Bronchial epithelial cell (primary cell): ENCODE results near the gene DUSP22. TPM values are rescaled to one million over a fixed set of nuclear protein-coding genes. Genes with fewer than 3 reads are reported as not detected.
A peak's percentile ranks its signal among the peaks of the same experiment; 100 is the strongest.

Experiments used
- DNase-seq: peaks from one replicate; pipeline ENCODE4 v3.0.0-alpha.2; 2010; ENCODE audit warnings: low read depth
- FAIRE-seq: peaks from 2 replicates; lab custom pipeline; 2011; peaks lifted over from hg19 to GRCh38; lab: Jason Lieb, UNC
- H3K27me3 ChIP-seq: 2 replicates; pipeline ENCODE4 v1.5.1; 2011; ENCODE audit warnings: low read length; ENCODE audit not compliant: control insufficient read depth, insufficient read depth
- H3K36me3 ChIP-seq: 2 replicates; pipeline ENCODE4 v1.5.1; 2011; ENCODE audit warnings: low read length; ENCODE audit not compliant: control insufficient read depth, insufficient read depth
- H3K4me3 ChIP-seq: 2 replicates; pipeline ENCODE4 v1.5.1; 2011; ENCODE audit warnings: mild to moderate bottlenecking, low read depth, low read length, control low read depth
- total RNA-seq: library from RNA; depleted of rRNA; stranded (reverse); fragments of >200 nt; gene quantifications from 2 replicates; pipeline ENCODE4 v1.2.1, GENCODE V29; 2014
- TF ChIP-seq, protein P1 (sequence below): IDR thresholded peaks from 2 replicates; pipeline ENCODE4 v1.5.1; 2011; ENCODE audit warnings: mild to moderate bottlenecking, moderate library complexity, low read length, control low read depth, inconsistent platforms; ENCODE audit not compliant: insufficient read depth, severe bottlenecking

Gene DUSP22
- total RNA-seq, 1 donor from 2014 or later: 33.7 TPM

DNA sequence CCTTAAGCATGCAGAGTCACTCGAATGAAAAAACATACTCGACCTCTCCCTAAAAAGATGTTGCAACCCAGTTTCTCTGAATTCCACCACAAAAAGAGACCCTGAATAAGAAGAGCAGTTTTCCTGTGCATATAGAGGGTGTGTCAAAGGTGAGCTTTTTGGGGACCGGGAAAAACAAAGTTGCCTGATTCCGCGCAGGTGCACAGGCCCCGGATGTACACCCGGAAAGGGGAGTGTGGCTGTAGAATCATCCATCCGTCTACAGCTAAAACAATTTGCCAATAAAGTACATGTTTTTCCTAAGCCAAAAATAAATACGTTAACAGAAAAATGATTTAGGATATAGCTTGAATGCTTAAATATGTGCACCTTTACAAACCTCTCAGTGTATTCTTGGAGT is 58.1 kb downstream of the DUSP22 start:
- DNase-seq: no peak
- FAIRE-seq: no peak
- Histone ChIP-seq H3K27me3 (no peaks in the 10 kb centered on the region), H3K4me3 (no peak overlapping the region), H3K36me3 (peaks cover 5% of the 10 kb centered on the region)
- TF ChIP-seq, protein P1, sequence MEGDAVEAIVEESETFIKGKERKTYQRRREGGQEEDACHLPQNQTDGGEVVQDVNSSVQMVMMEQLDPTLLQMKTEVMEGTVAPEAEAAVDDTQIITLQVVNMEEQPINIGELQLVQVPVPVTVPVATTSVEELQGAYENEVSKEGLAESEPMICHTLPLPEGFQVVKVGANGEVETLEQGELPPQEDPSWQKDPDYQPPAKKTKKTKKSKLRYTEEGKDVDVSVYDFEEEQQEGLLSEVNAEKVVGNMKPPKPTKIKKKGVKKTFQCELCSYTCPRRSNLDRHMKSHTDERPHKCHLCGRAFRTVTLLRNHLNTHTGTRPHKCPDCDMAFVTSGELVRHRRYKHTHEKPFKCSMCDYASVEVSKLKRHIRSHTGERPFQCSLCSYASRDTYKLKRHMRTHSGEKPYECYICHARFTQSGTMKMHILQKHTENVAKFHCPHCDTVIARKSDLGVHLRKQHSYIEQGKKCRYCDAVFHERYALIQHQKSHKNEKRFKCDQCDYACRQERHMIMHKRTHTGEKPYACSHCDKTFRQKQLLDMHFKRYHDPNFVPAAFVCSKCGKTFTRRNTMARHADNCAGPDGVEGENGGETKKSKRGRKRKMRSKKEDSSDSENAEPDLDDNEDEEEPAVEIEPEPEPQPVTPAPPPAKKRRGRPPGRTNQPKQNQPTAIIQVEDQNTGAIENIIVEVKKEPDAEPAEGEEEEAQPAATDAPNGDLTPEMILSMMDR: no peak

DNA sequence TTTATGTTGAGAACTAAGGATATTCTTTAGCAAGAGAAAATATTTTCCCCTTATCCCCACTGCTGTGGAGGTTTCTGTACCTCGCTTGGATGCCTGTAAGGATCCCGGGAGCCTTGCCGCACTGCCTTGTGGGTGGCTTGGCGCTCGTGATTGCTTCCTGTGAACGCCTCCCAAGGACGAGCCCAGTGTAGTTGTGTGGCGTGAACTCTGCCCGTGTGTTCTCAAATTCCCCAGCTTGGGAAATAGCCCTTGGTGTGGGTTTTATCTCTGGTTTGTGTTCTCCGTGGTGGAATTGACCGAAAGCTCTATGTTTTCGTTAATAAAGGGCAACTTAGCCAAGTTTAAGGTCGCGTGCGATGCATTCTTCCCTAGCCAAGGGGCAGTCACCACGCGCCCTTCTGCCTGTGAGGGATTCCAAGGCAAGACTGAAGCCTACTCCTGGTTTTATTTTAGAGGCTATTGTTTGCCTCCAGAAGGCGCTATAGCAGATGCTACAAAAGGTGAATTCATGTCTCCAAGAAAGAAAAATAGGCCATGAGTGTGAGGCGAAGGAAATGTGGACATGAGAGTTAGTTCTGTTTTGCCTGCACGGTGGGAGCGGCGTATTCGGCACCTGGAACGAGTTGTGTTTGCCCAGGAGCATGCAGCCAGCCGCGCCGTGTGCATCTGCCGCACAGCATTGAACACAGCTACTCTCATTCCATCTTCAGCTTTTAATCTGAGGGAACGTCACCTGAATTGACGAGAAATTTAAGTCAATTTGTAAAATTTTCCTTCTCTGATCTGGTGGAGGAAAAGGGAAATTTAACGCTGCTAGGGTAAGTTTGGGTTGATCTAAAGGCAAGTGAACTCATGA is 59.0 kb downstream of the DUSP22 start:
- FAIRE-seq: peak; percentile 47

DNA sequence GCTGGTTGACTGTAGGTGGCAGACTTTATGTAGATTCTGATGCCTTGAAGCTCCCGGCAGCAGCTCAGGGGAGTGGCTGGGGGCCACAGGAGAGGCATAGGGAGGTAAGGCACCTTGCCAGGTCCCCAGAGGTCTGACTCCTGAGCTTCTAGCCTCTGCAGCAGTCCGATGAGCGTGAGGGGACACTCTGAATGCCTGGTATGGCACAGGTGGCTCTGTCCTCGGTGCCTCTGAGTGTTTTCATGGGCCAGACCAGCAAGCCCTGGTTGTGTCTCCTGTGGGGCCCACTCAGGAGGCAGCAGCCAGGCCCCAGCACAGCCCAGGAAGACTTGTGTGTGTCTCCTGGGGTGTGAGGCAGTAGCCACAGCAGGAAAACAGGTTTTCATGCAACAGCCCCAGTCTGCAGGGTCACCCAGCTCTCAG is 59.6 kb downstream of the DUSP22 start:
- H3K27me3 ChIP-seq: no peaks in the 10 kb centered on the region
- TF ChIP-seq, protein P1: no peak
- FAIRE-seq: no peak
- no peak overlapping the region for H3K4me3 ChIP-seq
- H3K36me3 ChIP-seq: peaks cover 5% of the 10 kb centered on the region
- no peak for DNase-seq

More for the DNA sequence above, 59.0 kb downstream of the DUSP22 start:
- TF ChIP-seq, protein P1: no peak
- peaks cover 5% of the 10 kb centered on the region for H3K36me3 ChIP-seq
- no peak overlapping the region for H3K4me3 ChIP-seq
- H3K27me3 ChIP-seq: no peaks in the 10 kb centered on the region
- no peak for DNase-seq

DNA sequence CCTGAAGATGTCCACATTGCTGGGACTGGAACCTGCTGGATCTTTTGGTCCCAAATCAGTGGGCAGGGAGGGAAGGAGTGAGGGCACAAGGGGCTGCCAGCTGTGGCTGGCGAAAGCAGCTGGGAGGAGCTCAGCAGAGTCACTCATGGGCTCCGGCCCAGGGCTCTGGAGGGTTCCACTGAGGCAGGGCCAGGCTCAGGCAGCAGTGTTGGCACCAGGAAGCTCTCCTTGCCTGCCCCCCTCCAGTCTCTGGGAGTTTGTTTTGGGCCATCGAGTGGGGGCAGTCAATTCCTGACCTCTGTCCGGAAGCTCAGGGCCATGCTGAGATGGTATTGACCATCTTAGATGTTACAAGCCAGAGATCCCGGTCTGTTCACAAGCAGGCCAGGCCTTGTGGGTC is 60.2 kb downstream of the DUSP22 start:
- FAIRE-seq: no peak
- H3K4me3 ChIP-seq: no peak overlapping the region
- no peak for DNase-seq

DNA sequence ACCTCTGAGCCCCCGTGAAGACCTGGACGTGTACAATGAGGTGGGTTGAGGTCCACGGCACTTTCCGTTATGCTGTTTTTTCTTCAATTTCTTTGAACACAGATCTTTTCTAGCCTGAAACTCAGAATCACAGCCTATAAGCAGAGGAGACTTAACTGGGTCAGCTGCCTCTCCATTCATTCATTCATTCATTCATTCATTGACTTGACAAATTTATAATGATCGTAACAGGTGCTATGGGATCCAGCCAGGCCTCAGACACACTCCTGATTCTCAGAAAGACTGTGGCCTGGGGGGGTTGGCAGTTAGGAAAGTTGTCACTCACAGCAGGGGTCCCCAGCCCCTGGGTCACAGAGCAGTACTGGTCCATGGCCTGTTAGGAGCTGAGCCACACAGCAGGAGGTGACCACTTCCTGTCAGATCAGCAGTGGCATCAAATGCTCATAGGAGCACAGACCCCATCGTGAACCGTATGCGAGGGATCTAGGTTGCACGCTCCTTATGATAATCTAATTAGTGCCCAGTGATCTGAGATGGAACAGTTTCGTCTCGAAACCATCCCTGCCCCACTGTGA is 60.7 kb downstream of the DUSP22 start:
- TF ChIP-seq, protein P1: no peak
- no peak for DNase-seq
- peak; percentile 43 for FAIRE-seq
- no peaks in the 10 kb centered on the region for H3K27me3 ChIP-seq
- H3K4me3 ChIP-seq: no peak overlapping the region
- peaks cover 3% of the 10 kb centered on the region for H3K36me3 ChIP-seq

More for the DNA sequence above, 60.2 kb downstream of the DUSP22 start:
- TF ChIP-seq, protein P1: no peak
- H3K36me3 ChIP-seq: peaks cover 5% of the 10 kb centered on the region
- no peaks in the 10 kb centered on the region for H3K27me3 ChIP-seq
